ENCODE results near the gene FKBP1B.
A peak's percentile ranks its signal among the peaks of the same experiment; 100 is the strongest.

Gene FKBP1B

GRCh38 chr2:24073816-24074215, 24.3 kb downstream of the FKBP1B start:
- Histone ChIP-seq H3K27me3 (ENCODE audit: control insufficient read depth in 1 of 2, insufficient read depth in 1 of 2, low read length in 2 of 2) (no peaks in the 10 kb centered on the region), H4K91ac (ENCODE audit: low read length) (no peak overlapping the region)
- 100% methylated on average over 2 of the region's 6 CpGs for WGBS

GRCh38 chr2:24075259-24075658, 25.7 kb downstream of the FKBP1B start:
- Histone ChIP-seq H2BK120ac (ENCODE audit: low read depth, low read length) (no peak overlapping the region), H2BK15ac (ENCODE audit: low read depth, poor library complexity, severe bottlenecking) (no peak overlapping the region), H3K9ac (ENCODE audit: low read length) (peak overlapping the region; percentile 92), H3K14ac (ENCODE audit: low read length in 2 of 2) (no peak overlapping the region), H3K4me3 (ENCODE audit: insufficient read depth in 1 of 2, low read depth in 1 of 2, low read length in 2 of 2) (peak overlapping the region in 1 of 2 experiments; percentile 94), H3K4ac (ENCODE audit: low read depth in 1 of 2, low read length in 2 of 2) (no peak overlapping the region), H3K4me1 (ENCODE audit: control insufficient read depth, insufficient read depth, low read depth, low read length) (peaks cover 11% of the 10 kb centered on the region), H2BK12ac (ENCODE audit: low read length in 2 of 2) (no peak overlapping the region), H2BK5ac (ENCODE audit: low read depth, low read length, poor library complexity, severe bottlenecking) (no peak overlapping the region), H3K23ac (ENCODE audit: low read length in 2 of 2) (no peak overlapping the region), H4K8ac (ENCODE audit: low read length) (no peak overlapping the region), H2AK5ac (ENCODE audit: low read length, severe bottlenecking) (no peak overlapping the region), H3K27ac (ENCODE audit: low read length, poor library complexity, severe bottlenecking) (no peak overlapping the region), H3K36me3 (ENCODE audit: control insufficient read depth in 1 of 2, insufficient read depth in 2 of 2, low read depth in 1 of 2, low read length in 2 of 2) (peaks cover 16 to 51% of the 10 kb centered on the region in 2 experiments), H4K91ac (ENCODE audit: low read length) (no peak overlapping the region), H3K9me3 (ENCODE audit: control insufficient read depth, low read length) (no peaks in the 10 kb centered on the region), H3K79me1 (replicated peaks; ENCODE audit: low read length, poor library complexity, severe bottlenecking) (peaks cover 14% of the 10 kb centered on the region), H3K18ac (ENCODE audit: low read depth in 1 of 2, low read length in 2 of 2) (no peak overlapping the region), H3K27me3 (ENCODE audit: control insufficient read depth in 1 of 2, insufficient read depth in 1 of 2, low read length in 2 of 2) (no peaks in the 10 kb centered on the region), H2AFZ (ENCODE audit: low read depth, low read length) (no peak overlapping the region), H3K4me2 (ENCODE audit: low read length, poor library complexity, severe bottlenecking) (peak overlapping the region; percentile 39)
- no peak for DNase-seq
- WGBS = 87% methylated on average over 3 of the region's 5 CpGs

More at GRCh38 chr2:24073816-24074215, 24.3 kb downstream of the FKBP1B start:
- Histone ChIP-seq H4K8ac (ENCODE audit: low read length) (no peak overlapping the region), H3K79me1 (replicated peaks; ENCODE audit: low read length, poor library complexity, severe bottlenecking) (peaks cover 17% of the 10 kb centered on the region), H2BK120ac (ENCODE audit: low read depth, low read length) (no peak overlapping the region), H2AFZ (ENCODE audit: low read depth, low read length) (no peak overlapping the region), H2BK12ac (ENCODE audit: low read length in 2 of 2) (no peak overlapping the region), H3K9ac (ENCODE audit: low read length) (no peak overlapping the region), H3K23ac (ENCODE audit: low read length in 2 of 2) (no peak overlapping the region), H3K18ac (ENCODE audit: low read depth in 1 of 2, low read length in 2 of 2) (no peak overlapping the region), H3K4ac (ENCODE audit: low read depth in 1 of 2, low read length in 2 of 2) (no peak overlapping the region), H3K27ac (ENCODE audit: low read length, poor library complexity, severe bottlenecking) (no peak overlapping the region), H3K4me2 (ENCODE audit: low read length, poor library complexity, severe bottlenecking) (no peak overlapping the region), H3K36me3 (ENCODE audit: control insufficient read depth in 1 of 2, insufficient read depth in 2 of 2, low read depth in 1 of 2, low read length in 2 of 2) (peaks cover 24 to 51% of the 10 kb centered on the region in 2 experiments), H2AK5ac (ENCODE audit: low read length, severe bottlenecking) (no peak overlapping the region), H3K4me3 (ENCODE audit: insufficient read depth in 1 of 2, low read depth in 1 of 2, low read length in 2 of 2) (no peak overlapping the region), H2BK5ac (ENCODE audit: low read depth, low read length, poor library complexity, severe bottlenecking) (no peak overlapping the region), H3K4me1 (ENCODE audit: control insufficient read depth, insufficient read depth, low read depth, low read length) (peaks cover 11% of the 10 kb centered on the region), H3K9me3 (ENCODE audit: control insufficient read depth, low read length) (no peaks in the 10 kb centered on the region), H2BK15ac (ENCODE audit: low read depth, poor library complexity, severe bottlenecking) (no peak overlapping the region), H3K14ac (ENCODE audit: low read length in 2 of 2) (no peak overlapping the region)
- no peak for DNase-seq

DNA sequence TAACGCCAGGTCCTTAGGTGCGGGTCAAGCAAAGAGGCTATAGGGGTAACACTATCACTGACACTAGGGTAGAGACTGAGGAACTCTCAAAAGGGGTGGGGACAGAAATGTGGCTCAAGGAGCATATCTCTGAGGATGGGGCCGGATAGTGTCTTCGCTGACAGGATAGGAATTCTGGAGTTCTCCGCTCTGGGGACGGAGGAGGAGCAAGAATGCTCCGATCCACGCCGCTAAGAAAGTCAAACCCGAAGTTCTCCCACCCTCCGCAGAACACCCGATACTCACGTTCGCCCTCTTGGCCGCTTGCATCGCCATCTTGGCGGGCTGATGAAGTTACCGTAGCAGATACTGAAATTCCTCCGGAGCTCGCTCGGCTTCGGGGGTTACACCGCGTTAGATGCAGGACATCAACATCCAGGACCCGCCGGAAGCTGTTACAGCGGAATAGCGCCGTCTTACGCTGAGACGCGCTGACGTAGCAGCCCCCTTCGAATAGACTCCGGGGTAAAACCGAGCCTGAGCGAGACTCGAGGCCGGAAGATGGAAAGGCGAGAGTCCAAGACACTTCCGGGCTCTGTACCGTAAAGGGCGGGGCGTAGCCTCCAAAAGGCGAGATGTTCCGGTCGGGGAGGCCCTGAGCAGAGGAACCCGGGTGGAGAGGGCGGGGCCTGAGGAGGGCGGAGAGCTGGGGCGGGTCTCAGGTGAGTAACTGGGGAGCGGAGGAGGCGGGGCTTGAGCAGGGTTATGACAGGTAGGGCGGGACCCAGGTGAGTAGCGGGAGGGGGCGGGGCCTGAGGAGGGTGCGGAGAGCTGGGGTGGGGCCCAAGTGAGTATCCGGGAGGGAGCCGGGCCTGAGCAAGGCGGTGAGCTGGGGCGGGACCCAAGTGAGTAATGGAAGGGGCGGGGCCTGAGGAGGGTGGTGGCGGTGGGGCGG, 26.6 kb downstream of the FKBP1B start, which contains the start of gene SF3B6:
Gene SF3B6 (minus strand): TSS at position 412 of the 934 bp plus-strand sequence. CDS start 97 bp downstream, at position 315.
- H2AFZ ChIP-seq (ENCODE audit: low read depth, low read length) = peak within 1 kb of the TSS; percentile 70
- peak within 1 kb of the TSS; percentile 98 for H4K8ac ChIP-seq (ENCODE audit: low read length)
- H3K14ac ChIP-seq (ENCODE audit: low read length in 2 of 2) = peak within 1 kb of the TSS in 1 of 2 experiments; percentile 98
- H4K91ac ChIP-seq (ENCODE audit: low read length) = peak within 1 kb of the TSS; percentile 95
- H3K9ac ChIP-seq (ENCODE audit: low read length) = peak within 1 kb of the TSS; percentile 92
- peak within 1 kb of the TSS in 1 of 2 experiments; percentile 71 for H2BK12ac ChIP-seq (ENCODE audit: low read length in 2 of 2)
- peak within 1 kb of the TSS in 1 of 2 experiments; percentile 95 for H3K23ac ChIP-seq (ENCODE audit: low read length in 2 of 2)
- DNase-seq = peak; percentile 99
- no peaks in the 10 kb centered on the region for H3K9me3 ChIP-seq (ENCODE audit: control insufficient read depth, low read length)
- peaks cover 11% of the 10 kb centered on the region for H3K4me1 ChIP-seq (ENCODE audit: control insufficient read depth, insufficient read depth, low read depth, low read length)
- peak within 1 kb of the TSS; percentile 74 for H2BK120ac ChIP-seq (ENCODE audit: low read depth, low read length)
- H2BK15ac ChIP-seq (ENCODE audit: low read depth, poor library complexity, severe bottlenecking) = peak within 1 kb of the TSS; percentile 83
- peak within 1 kb of the TSS; percentile 87 for H3K27ac ChIP-seq (ENCODE audit: low read length, poor library complexity, severe bottlenecking)
- no peak within 1 kb of the TSS for H2AK5ac ChIP-seq (ENCODE audit: low read length, severe bottlenecking)
- peak within 1 kb of the TSS; percentile 77 to 93 for H3K4ac ChIP-seq (ENCODE audit: low read depth in 1 of 2, low read length in 2 of 2)
- peaks cover 18 to 54% of the 10 kb centered on the region in 2 experiments for H3K36me3 ChIP-seq (ENCODE audit: control insufficient read depth in 1 of 2, insufficient read depth in 2 of 2, low read depth in 1 of 2, low read length in 2 of 2)
- peak within 1 kb of the TSS; percentile 63 for H2BK5ac ChIP-seq (ENCODE audit: low read depth, low read length, poor library complexity, severe bottlenecking)
- H3K18ac ChIP-seq (ENCODE audit: low read depth in 1 of 2, low read length in 2 of 2) = peak within 1 kb of the TSS; percentile 83 to 96
- H3K27me3 ChIP-seq (ENCODE audit: control insufficient read depth in 1 of 2, insufficient read depth in 1 of 2, low read length in 2 of 2) = no peaks in the 10 kb centered on the region
- WGBS = 1% methylated on average over 64 of the region's 64 CpGs
- H3K79me1 ChIP-seq (replicated peaks; ENCODE audit: low read length, poor library complexity, severe bottlenecking) = peaks cover 17% of the 10 kb centered on the region
- H3K4me3 ChIP-seq (ENCODE audit: insufficient read depth in 1 of 2, low read depth in 1 of 2, low read length in 2 of 2) = peak within 1 kb of the TSS; percentile 93 to 94
- H3K4me2 ChIP-seq (ENCODE audit: low read length, poor library complexity, severe bottlenecking) = peak within 1 kb of the TSS; percentile 90
